K562 (cell line): ENCODE results near the gene ERI2. TPM values are rescaled to one million over a fixed set of nuclear protein-coding genes. Genes with fewer than 3 reads are reported as not detected.

Source experiments
- DDX20 ChIP-seq: fragments of 450-650 bp; IDR thresholded peaks from 2 replicates; pipeline ENCODE4 v1.6.1; 2016; ENCODE audit warnings: missing genetic modification characterization, low read depth, mild to moderate bottlenecking, missing compliant biosample characterization, moderate library complexity
- DIDO1 ChIP-seq: fragments of 450-650 bp; IDR thresholded peaks from 2 replicates; pipeline ENCODE4 v1.6.1; 2016; ENCODE audit warnings: low read depth, missing biosample characterization, missing genetic modification characterization
- ETS2 ChIP-seq: IDR thresholded peaks from 2 replicates; pipeline ENCODE4 v1.6.1; 2016; ENCODE audit warnings: borderline replicate concordance, missing genetic modification characterization, mild to moderate bottlenecking, moderate library complexity, missing compliant biosample characterization; ENCODE audit not compliant: poor library complexity, severe bottlenecking
- FOXJ2 ChIP-seq: fragments of 200-800 bp; sonication (Bioruptor generic); IDR thresholded peaks from 2 replicates; pipeline ENCODE4 v1.6.1; 2016; ENCODE audit warnings: missing genetic modification characterization, missing compliant biosample characterization
- MAZ ChIP-seq, 2 experiments: fragments of 450-650 bp in 1 of 2; sonication (generic) in 1 of 2; formaldehyde crosslinking; IDR thresholded peaks in 1 of 2; conservative IDR thresholded peaks in 1 of 2; 2 replicates each; pipeline versions ENCODE4 v1.4.0 to v1.5.0; 2020; ENCODE audit warnings: mild to moderate bottlenecking in 1 of 2, missing genetic modification reagents in 1 of 2
- MECOM ChIP-seq: fragments of 250-450 bp; sonication (Bioruptor Pico); IDR thresholded peaks from 2 replicates; pipeline ENCODE4 v1.8.0; 2022; ENCODE audit warnings: inconsistent platforms
- NR2C2 ChIP-seq, 2 experiments: fragments of 200-800 bp in 1 of 2; sonication (Bioruptor generic) in 1 of 2; sonication (generic) in 1 of 2; formaldehyde crosslinking in 1 of 2; IDR thresholded peaks; 2 replicates each; pipeline versions ENCODE4 v1.6.1 to v1.8.0; 2016 to 2022; ENCODE audit warnings: mild to moderate bottlenecking in 1 of 2, missing compliant biosample characterization in 1 of 2, missing genetic modification characterization in 1 of 2, missing genetic modification reagents in 1 of 2
- NUFIP1 ChIP-seq: fragments of 450-650 bp; IDR thresholded peaks from 2 replicates; pipeline ENCODE4 v1.6.1; 2018; ENCODE audit not compliant: partially characterized antibody
- PHB ChIP-seq: fragments of 250-450 bp; sonication (Bioruptor Pico); IDR thresholded peaks from 2 replicates; pipeline ENCODE4 v1.5.0; 2021
- RBM25 ChIP-seq: fragments of 200-400 bp; formaldehyde crosslinking; IDR thresholded peaks from 2 replicates; pipeline ENCODE4 v1.6.1; 2018; ENCODE audit warnings: low read length, low read depth, moderate library complexity; ENCODE audit not compliant: severe bottlenecking
- SAFB2 ChIP-seq: fragments of 200-400 bp; formaldehyde crosslinking; IDR thresholded peaks from 2 replicates; pipeline ENCODE4 v1.6.1; 2018; ENCODE audit warnings: borderline replicate concordance, low read length, low read depth, moderate library complexity; ENCODE audit not compliant: severe bottlenecking
- SMARCE1 ChIP-seq: fragments of 450-650 bp; IDR thresholded peaks from 2 replicates; pipeline ENCODE4 v1.7.1; 2016; ENCODE audit warnings: mild to moderate bottlenecking
- SRSF9 ChIP-seq: fragments of 200-400 bp; formaldehyde crosslinking; IDR thresholded peaks from 2 replicates; pipeline ENCODE4 v1.6.1; 2017; ENCODE audit warnings: low read depth, low read length, borderline replicate concordance
- ZNF644 ChIP-seq: fragments of 200-800 bp; sonication (Bioruptor generic); IDR thresholded peaks from 2 replicates; pipeline ENCODE4 v1.6.1; 2016; ENCODE audit warnings: low read depth, missing genetic modification characterization, missing compliant biosample characterization
- polyA plus RNA-seq, 8 experiments: library from polyadenylated mRNA; depleted of rRNA in 4 of 8; stranded (reverse) in 5 of 8; unstranded in 3 of 8; fragments of >200 nt; fragmentation: Nextera tagmentation in 2 of 8; fragmentation: Illumina TruSeq in 1 of 8; extraction: Ambion mirVana in 2 of 8; extraction: Trizol in 1 of 8; gene quantifications; 2 replicates each; pipeline versions ENCODE4 v1.2.1 to v1.2.3, GENCODE V29; 2011 to 2014; ENCODE audit warnings: inconsistent platforms in 1 of 8, missing spikeins in 1 of 8
- total RNA-seq, 7 experiments: library from RNA; depleted of rRNA in 6 of 7; stranded (reverse); fragments of >200 nt in 6 of 7; fragmentation: Illumina TruSeq in 2 of 7; extraction: Trizol in 2 of 7; gene quantifications; 2 replicates each; pipeline versions ENCODE4 v1.2.1 to v1.2.3, GENCODE V29; 2011 to 2021; ENCODE audit warnings: low replicate concordance in 1 of 7
- TF ChIP-seq, protein P1 (sequence below), 2 experiments: fragments of 450-650 bp; IDR thresholded peaks; 2 replicates each; pipeline ENCODE4 v1.6.1; 2016; ENCODE audit warnings: mild to moderate bottlenecking in 2 of 2, borderline replicate concordance in 1 of 2, low read depth in 1 of 2, moderate library complexity in 1 of 2
- TF ChIP-seq, protein P2 (sequence below): fragments of 450-650 bp; conservative IDR thresholded peaks from 2 replicates; pipeline ENCODE4 v1.6.1; 2016; ENCODE audit warnings: missing genetic modification characterization, low read depth, mild to moderate bottlenecking, control low read depth, missing compliant biosample characterization

ERI2 gene
- total and polyA plus RNA-seq, 9 of the 15 experiments (the other 6 are each of a cell fraction or from before 2014, with no cell fraction given) = 23.3 to 57.0 (median 48.1) TPM

GRCh38 chr16:20826039-20826566 is 19.8 kb upstream of the ERI2 start (continued):
- TF ChIP-seq, protein P1, sequence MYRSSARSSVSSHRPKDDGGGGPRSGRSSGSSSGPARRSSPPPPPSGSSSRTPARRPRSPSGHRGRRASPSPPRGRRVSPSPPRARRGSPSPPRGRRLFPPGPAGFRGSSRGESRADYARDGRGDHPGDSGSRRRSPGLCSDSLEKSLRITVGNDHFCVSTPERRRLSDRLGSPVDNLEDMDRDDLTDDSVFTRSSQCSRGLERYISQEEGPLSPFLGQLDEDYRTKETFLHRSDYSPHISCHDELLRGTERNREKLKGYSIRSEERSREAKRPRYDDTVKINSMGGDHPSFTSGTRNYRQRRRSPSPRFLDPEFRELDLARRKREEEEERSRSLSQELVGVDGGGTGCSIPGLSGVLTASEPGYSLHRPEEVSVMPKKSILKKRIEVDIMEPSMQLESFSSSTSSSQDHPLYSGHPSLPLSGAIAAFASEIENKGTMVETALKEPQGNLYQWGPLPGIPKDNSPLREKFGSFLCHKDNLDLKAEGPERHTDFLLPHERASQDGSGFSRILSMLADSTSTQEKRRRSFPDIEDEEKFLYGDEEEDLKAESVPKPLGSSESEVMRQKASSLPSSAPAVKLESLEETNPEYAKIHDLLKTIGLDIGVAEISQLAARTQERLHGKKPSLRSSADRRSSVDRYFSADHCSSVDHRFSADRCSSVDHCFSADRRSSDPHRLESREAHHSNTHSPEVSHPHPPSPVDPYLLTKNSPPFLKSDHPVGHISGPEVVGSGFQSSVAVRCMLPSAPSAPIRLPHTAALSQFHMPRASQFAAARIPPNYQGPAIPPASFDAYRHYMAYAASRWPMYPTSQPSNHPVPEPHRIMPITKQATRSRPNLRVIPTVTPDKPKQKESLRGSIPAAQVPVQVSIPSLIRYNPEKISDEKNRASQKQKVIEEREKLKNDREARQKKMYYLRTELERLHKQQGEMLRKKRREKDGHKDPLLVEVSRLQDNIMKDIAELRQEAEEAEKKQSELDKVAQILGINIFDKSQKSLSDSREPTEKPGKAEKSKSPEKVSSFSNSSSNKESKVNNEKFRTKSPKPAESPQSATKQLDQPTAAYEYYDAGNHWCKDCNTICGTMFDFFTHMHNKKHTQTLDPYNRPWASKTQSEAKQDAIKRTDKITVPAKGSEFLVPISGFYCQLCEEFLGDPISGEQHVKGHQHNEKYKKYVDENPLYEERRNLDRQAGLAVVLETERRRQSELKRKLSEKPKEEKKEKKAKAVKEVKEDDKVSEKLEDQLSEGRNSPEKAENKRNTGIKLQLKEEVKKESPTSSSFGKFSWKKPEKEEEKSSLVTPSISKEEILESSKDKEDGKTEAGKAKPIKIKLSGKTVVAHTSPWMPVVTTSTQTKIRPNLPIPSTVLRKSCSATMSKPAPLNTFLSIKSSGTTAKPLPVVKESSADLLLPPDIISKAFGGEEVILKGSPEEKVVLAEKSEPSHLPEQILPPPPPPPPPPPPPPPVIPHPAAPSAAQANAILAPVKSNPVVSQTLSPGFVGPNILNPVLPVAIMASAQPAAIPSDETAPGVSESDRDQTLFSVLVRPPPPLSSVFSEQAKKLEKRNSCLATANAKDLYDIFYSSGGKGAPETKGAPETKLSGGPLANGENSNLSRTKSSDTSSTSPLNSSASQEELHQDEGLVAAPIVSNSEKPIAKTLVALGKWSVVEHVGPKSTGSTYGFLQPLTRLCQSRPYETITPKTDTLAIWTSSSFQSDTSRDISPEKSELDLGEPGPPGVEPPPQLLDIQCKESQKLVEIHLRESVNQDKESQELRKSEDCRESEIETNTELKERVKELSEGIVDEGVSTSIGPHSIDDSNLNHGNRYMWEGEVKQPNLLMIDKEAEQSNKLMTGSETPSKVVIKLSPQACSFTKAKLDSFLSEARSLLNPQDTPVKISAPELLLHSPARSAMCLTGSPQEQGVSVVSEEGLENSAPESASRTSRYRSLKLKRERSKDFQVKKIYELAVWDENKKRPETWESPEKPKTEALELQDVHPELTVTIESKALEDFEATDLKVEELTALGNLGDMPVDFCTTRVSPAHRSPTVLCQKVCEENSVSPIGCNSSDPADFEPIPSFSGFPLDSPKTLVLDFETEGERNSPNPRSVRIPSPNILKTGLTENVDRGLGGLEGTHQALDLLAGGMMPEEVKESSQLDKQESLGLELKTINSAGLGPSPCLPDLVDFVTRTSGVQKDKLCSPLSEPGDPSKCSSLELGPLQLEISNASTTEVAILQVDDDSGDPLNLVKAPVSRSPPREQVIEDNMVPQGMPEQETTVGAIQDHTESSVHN (IDR thresholded peaks at IDR 0.05; ENCODE audit: borderline replicate concordance in 1 of 2, low read depth in 1 of 2) = peak in 1 of 2 experiments; percentile 78; a peak in 1 of 4 replicates
- TF ChIP-seq MAZ (CRISPR knock-in tag; conservative IDR thresholded peaks at IDR 0.05 in 1 of 2, IDR thresholded peaks at IDR 0.05 in 1 of 2) (no peak), PHB (CRISPR knock-in tag) (no peak), DDX20 (tag) (no peak), SAFB2 (no peak), SRSF9 (no peak), SMARCE1 (peak; percentile 95), NR2C2 (CRISPR knock-in tag; IDR thresholded peaks at IDR 0.05) (no peak), NR2C2 (tag; IDR thresholded peaks at IDR 0.05) (peak; percentile 74), RBM25 (no peak), DIDO1 (tag) (0 out of 2 replicates have a peak, but pooled peaks have one; percentile 37), NUFIP1 (no peak), ETS2 (no peak), ZNF644 (tag) (peak; percentile 88), FOXJ2 (tag) (peak; percentile 93), MECOM (CRISPR knock-in tag) (no peak)
- TF ChIP-seq, protein P2, sequence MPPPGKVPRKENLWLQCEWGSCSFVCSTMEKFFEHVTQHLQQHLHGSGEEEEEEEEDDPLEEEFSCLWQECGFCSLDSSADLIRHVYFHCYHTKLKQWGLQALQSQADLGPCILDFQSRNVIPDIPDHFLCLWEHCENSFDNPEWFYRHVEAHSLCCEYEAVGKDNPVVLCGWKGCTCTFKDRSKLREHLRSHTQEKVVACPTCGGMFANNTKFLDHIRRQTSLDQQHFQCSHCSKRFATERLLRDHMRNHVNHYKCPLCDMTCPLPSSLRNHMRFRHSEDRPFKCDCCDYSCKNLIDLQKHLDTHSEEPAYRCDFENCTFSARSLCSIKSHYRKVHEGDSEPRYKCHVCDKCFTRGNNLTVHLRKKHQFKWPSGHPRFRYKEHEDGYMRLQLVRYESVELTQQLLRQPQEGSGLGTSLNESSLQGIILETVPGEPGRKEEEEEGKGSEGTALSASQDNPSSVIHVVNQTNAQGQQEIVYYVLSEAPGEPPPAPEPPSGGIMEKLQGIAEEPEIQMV (tag) = no peak
